DMS 273 treated with DMSO at 0.1 percent for 48 hours (cell line): ENCODE data around the gene ARHGEF6.
"Not testable (repeated sequence)": the region's sequence is repeated elsewhere in the genome, so short reads cannot be mapped to it uniquely, and the experiment has no call there.

ENCODE experiments used
- DNase-seq: peaks from one replicate; lab custom pipeline; 2025; lab: John Stamatoyannopoulos, UW

Gene ARHGEF6

GRCh38 chrX:136780763-136781162 is at the start of gene ARHGEF6:
Gene ARHGEF6, minus strand, starts transcription at chrX:136780932. Its CDS starts 50 bp downstream, at chrX:136780882.
- DNase-seq, result no peak

GRCh38 chrX:136829413-136829812 is 48.7 kb upstream of the ARHGEF6 start:
- no peak for DNase-seq

GRCh38 chrX:136828830-136829229 is 48.1 kb upstream of the ARHGEF6 start:
- no peak for DNase-seq

GRCh38 chrX:136827026-136827425 is 46.3 kb upstream of the ARHGEF6 start:
- peak; percentile 13 for DNase-seq

- no peak for DNase-seq
Observed at GRCh38 chrX:136825771-136826170, 45.0 kb upstream of the ARHGEF6 start.

- DNase-seq, result no peak
Observed at GRCh38 chrX:136823175-136823574, 42.4 kb upstream of the ARHGEF6 start.

GRCh38 chrX:136822337-136823095 is 41.8 kb upstream of the ARHGEF6 start:
- no peak for DNase-seq

- DNase-seq, result not testable (repeated sequence)
Observed at GRCh38 chrX:136819756-136820155, 39.0 kb upstream of the ARHGEF6 start.

- DNase-seq, result peak; percentile 74
Observed at GRCh38 chrX:136819031-136819703, 38.4 kb upstream of the ARHGEF6 start.

- no peak for DNase-seq
Observed at GRCh38 chrX:136816975-136817374, 36.2 kb upstream of the ARHGEF6 start.

GRCh38 chrX:136814847-136815750 is 34.4 kb upstream of the ARHGEF6 start:
- DNase-seq, result no peak

- no peak for DNase-seq
Observed at GRCh38 chrX:136812286-136812685, 31.6 kb upstream of the ARHGEF6 start.

- no peak for DNase-seq
Observed at GRCh38 chrX:136810493-136810892, 29.8 kb upstream of the ARHGEF6 start.

- no peak for DNase-seq
Observed at GRCh38 chrX:136806891-136807410, 26.2 kb upstream of the ARHGEF6 start.

- DNase-seq, result no peak
Observed at GRCh38 chrX:136802515-136802914, 21.8 kb upstream of the ARHGEF6 start.

GRCh38 chrX:136797787-136798186 is 17.1 kb upstream of the ARHGEF6 start:
- DNase-seq, result no peak

- not testable (repeated sequence) for DNase-seq
Observed at GRCh38 chrX:136795132-136795531, 14.4 kb upstream of the ARHGEF6 start.

GRCh38 chrX:136794660-136795059 is 13.9 kb upstream of the ARHGEF6 start:
- not testable (repeated sequence) for DNase-seq

GRCh38 chrX:136794080-136794479 is 13.3 kb upstream of the ARHGEF6 start:
- DNase-seq, result no peak

- no peak for DNase-seq
Observed at GRCh38 chrX:136789856-136790255, 9.1 kb upstream of the ARHGEF6 start.

- no peak for DNase-seq
Observed at GRCh38 chrX:136784231-136784630, 3.5 kb upstream of the ARHGEF6 start.

GRCh38 chrX:136783159-136783558 is 2.4 kb upstream of the ARHGEF6 start:
- no peak for DNase-seq
